Stimulated activated CD8-positive, alpha-beta memory T cell treated with anti-CD3 and anti-CD28 coated beads, Interleukin-12 subunit alpha, Interleukin-12 subunit beta, amount 100 ng/mL, for 24 hours (primary cell): Measurements from ENCODE around the gene TRIM54.
A peak's percentile ranks its signal among the peaks of the same experiment; 100 is the strongest.

Experiments used
- DNase-seq: peaks from one replicate; pipeline ENCODE4 v3.0.0-alpha.2; 2020; ENCODE audit errors: extremely low read depth

TRIM54 gene, protein sequence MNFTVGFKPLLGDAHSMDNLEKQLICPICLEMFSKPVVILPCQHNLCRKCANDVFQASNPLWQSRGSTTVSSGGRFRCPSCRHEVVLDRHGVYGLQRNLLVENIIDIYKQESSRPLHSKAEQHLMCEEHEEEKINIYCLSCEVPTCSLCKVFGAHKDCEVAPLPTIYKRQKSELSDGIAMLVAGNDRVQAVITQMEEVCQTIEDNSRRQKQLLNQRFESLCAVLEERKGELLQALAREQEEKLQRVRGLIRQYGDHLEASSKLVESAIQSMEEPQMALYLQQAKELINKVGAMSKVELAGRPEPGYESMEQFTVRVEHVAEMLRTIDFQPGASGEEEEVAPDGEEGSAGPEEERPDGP

DNA sequence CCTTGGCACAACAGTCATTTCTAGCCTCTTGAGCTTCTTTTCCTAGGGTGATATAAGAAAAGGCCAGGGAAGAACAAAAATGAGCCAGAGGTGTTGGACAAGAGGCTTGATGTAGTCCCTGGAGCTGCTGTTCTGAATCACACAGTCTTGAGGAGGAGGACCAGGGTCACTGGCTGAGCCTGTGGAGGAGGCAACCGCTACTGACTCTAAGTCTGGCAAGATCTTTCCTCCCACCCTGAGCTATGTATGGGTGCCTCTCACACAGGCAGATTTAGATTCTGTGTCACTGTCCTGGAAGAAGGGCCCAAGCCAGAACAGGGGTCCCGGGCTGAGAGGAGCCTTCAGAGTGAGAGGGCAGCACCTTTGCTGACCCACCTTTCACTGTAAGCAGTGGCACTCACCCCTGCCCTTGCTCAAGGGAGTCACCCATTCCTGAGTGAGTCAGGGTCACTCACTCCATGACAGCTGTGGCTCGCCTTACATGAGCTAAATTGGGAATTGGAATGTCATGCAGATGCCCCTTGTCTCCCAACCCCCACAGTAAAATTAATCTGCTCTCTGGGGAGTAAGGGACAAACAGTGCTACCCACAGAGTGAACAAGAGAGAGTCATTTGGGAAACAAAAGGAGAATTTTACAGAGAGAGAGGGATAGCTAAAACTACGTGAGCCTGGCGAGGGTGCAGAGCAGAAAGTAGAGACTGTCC is at the start of gene TRIM54:
Gene TRIM54 (plus strand): TSS at position 575 of the 705 bp plus-strand sequence. CDS start 303 bp downstream, outside the sequence.
- no peak for DNase-seq

DNA sequence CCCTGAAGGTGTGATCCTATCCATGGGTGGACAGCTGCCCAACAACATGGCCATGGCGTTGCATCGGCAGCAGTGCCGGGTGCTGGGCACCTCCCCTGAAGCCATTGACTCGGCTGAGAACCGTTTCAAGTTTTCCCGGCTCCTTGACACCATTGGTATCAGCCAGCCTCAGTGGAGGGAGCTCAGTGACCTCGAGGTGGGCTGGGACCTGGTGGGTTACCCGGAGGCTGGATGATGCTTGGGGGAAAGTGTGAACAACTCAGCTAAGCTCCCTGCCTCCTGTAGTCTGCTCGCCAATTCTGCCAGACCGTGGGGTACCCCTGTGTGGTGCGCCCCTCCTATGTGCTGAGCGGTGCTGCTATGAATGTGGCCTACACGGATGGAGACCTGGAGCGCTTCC is 48.9 kb upstream of the TRIM54 start:
- no peak for DNase-seq

DNA sequence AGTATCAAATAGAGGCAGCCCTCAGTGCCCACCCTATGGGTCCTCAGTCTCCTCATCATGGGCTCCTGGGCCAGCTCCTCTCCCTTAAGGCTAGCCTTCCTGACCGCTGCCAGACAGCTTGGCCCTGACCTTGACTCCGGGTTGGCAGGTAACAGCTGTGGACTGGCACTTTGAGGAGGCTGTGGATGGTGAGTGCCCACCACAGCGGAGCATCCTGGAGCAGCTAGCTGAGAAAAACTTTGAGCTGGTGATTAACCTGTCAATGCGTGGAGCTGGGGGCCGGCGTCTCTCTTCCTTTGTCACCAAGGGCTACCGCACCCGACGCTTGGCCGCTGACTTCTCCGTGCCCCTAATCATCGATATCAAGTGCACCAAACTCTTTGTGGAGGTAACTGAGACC is 46.1 kb upstream of the TRIM54 start:
- no peak for DNase-seq

DNA sequence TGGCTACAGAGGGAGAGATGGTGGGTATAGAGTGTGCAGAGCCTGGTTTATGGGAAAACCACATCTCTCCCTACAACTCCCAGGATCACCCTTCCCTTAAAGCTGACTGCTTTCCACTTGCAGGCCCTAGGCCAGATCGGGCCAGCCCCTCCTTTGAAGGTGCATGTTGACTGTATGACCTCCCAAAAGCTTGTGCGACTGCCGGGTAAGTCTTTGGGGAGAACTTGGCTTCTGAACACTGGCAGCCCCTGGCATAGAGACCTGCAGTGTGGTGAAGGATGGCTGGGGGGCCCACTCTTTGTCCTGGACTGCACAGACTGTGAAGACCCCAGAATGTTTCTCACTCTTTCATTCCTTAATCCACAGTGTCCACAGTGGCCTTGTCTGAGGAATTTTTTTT is 45.6 kb upstream of the TRIM54 start:
- DNase-seq: no peak

DNA sequence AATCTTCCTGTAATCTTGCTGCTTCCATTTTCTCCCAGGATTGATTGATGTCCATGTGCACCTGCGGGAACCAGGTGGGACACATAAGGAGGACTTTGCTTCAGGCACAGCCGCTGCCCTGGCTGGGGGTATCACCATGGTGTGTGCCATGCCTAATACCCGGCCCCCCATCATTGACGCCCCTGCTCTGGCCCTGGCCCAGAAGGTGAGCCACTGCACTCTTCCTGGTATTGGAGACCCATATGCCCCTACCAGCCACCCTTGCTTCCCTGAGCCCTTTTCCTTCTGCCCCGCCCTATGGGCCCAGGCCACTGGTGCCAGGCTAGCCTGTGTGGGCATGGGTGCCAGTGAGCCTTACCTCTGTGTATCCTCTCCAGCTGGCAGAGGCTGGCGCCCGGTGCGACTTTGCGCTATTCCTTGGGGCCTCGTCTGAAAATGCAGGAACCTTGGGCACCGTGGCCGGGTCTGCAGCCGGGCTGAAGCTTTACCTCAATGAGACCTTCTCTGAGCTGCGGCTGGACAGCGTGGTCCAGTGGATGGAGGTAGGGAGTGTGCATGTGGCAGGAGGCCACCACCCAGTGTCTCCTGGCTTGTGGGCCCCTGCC is 44.8 kb upstream of the TRIM54 start:
- no peak for DNase-seq

DNA sequence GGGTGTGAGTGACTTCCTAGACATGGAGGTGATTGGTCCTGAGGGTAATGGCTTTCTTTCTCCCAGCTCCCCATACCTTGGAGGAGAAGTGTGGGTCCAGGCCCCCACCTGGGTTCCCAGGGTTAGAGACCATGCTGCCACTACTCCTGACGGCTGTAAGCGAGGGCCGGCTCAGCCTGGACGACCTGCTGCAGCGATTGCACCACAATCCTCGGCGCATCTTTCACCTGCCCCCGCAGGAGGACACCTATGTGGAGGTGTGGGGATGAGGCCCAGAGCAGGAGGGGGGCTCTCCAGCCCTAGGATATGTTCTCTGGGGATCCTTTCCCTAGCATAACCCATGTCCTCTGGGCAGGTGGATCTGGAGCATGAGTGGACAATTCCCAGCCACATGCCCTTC is 43.3 kb upstream of the TRIM54 start:
- no peak for DNase-seq

DNA sequence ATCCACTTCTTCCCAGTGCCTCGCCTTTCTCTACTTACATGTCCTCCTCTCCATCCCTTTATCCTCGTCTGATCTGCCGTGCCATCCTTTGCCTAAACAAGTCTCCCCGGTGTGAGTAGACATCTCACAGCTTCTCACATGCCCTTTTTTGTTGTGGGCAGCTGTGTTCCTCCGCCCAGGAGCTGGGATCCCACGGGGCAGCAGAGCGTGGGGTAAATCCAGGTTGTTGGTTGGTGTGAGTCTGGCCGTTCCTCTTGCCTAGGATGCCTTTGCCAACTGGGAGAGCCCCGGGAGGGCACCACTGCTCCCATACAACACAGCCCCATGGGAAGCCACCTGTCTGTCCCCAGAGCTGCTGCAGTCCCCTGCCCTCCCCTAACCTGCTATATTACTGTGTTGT is 41.8 kb upstream of the TRIM54 start:
- DNase-seq: no peak

DNA sequence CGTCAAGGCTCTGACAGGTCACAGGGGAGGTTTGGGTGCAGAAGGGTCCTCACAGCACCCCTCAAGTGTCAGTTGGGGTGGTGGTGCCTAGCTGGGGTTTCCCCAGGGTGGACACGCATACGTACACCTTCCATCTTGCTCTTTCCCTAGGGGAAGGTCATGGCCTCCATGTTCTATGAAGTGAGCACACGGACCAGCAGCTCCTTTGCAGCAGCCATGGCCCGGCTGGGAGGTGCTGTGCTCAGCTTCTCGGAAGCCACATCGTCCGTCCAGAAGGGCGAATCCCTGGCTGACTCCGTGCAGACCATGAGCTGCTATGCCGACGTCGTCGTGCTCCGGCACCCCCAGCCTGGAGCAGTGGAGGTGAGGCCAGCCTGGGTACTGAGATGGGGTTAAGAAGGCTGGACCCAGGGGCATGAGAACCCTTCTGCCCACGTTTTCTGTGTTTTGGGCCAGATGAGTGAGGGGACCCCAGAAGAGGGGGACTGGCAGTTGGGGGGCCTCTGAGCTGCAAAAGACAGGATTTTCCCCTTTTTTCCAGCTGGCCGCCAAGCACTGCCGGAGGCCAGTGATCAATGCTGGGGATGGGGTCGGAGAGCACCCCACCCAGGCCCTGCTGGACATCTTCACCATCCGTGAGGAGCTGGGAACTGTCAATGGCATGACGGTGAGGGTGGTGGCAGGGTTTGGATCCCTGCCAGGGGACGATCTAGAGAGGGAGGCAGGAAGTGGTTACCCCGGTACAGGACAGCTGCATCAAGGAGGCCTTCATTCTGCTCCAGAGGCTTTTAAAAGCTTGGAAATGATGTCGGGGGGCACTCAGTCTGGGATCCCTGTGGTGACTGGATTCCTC is 40.2 kb upstream of the TRIM54 start:
- no peak for DNase-seq

DNA sequence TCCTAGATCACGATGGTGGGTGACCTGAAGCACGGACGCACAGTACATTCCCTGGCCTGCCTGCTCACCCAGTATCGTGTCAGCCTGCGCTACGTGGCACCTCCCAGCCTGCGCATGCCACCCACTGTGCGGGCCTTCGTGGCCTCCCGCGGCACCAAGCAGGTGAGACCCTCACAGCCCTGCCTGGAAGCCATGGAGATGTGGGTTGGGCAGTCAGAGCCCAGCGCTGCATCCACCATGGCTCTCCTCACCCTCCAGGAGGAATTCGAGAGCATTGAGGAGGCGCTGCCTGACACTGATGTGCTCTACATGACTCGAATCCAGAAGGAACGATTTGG is 39.6 kb upstream of the TRIM54 start:
- no peak for DNase-seq

DNA sequence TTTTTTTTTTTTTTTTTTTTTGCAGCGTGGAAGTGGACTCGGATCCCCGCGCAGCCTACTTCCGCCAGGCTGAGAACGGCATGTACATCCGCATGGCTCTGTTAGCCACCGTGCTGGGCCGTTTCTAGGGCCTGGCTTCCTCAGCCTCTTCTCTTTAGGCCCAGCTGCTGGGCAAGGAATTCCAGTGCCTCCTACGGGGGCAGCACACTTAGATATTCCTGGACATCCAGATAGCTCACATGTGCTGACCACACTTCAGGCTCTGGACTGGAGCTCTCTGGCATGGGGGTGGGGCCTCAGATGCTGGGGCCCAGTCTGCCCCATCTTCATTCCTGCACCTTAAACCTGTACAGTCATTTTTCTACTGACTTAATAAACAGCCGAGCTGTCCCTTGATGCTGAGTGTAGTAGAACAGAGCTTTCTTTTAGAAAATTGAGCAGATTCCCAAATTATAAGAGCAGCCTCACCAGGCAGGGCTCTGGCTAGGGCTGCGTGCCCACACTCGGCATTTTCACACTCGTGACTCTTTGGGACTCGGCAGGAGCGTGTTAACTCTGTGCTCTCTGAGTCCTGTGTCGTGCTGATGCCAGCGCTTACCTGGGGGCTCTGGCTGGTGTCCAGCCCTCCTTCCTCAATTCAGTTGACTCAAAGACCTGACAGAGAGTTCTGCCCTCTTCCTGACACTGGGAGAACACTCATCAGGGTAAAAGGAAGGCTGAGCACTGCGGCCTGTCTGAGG is 38.7 kb upstream of the TRIM54 start:
- no peak for DNase-seq

DNA sequence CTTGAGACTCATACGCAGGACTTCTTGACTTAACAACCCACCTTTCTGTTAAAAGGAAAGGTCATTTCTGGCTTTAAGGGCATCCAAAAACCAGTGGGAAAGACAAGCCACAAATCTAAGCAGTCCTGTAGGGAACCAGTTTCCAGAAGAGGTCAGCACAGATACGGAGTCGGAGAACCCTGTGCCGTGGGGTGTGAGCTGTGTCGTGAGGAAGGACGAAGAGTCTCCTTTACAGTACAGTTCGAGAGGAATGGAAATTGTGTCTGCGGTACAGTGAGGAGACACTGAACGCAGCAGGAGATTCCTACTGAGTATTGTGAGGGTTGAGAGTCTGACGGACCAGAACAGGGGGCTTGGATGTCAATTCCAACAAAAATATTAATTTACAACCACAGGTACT is 37.1 kb upstream of the TRIM54 start:
- no peak for DNase-seq

DNA sequence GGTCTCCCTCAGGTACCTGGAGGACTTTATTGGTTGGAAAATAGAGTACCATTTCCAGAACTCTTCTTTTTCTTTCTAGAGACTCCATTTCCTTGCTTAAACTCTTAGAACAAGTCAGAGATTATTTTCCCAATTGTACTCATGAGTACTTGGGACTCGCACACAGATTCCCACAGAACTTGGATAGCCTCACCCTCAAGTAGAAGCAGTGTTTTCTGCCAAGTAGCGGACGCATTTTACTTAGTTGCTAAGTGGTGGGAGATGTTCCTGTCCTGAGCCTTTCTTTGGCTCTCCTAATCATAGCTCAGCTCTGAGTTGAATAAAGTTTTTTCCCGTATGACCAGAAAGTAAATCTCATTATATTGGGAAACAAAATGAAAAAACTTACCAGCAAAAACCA is 36.6 kb upstream of the TRIM54 start:
- DNase-seq: no peak

DNA sequence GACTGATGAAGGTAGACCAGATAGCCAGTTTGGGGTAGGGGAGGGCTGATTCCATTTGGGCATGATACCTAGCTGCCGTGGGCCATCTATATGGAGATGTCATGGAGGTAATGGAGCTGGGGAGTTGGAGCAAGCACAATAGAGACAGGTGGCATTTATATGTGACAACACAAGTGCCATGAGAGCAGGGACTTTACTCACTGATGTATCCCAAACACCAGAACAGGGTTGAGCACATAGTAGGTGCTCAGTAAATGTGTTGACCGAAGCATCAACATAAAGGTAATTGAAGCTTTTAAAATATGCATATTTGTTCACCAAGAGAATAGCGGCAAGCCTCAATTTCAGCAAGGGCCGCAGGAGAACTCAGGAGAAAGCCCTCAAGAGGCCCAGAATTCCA is 34.3 kb upstream of the TRIM54 start:
- no peak for DNase-seq

DNA sequence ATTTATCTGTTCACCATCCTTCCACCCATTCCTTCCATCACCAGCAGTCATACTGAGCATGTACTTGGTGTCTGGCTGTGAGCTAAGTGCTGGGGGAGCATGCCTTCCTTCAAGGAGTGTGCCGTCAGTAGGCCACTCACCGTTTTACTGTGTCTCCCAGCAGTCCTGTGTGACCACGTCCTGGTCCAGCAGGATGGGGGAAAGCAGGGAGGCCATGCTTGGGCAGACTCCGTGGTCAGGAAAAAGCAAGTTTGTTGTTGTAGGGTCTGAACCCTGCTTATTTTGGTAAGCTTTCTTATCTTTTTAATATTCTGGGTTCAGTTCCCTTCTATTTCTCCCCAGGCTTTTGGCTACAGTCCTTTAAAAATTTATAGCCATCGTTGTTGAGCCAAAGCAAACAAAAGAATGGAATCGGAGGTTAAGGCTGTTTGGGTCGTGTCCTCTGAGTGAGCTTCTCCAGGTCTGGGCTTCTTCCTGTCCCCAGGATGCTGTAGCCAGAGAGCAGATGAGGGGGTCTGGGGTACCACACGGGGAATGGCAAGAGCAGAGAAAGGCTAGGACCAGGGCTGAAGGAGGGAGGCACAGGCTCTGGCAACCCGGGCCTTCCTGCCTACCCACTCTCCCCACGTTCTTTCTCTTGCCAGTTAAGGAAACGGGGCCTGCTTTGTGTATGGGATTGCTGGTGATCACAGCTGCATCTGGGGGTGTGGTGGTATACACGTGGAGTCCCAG is 32.9 kb upstream of the TRIM54 start:
- DNase-seq: no peak

DNA sequence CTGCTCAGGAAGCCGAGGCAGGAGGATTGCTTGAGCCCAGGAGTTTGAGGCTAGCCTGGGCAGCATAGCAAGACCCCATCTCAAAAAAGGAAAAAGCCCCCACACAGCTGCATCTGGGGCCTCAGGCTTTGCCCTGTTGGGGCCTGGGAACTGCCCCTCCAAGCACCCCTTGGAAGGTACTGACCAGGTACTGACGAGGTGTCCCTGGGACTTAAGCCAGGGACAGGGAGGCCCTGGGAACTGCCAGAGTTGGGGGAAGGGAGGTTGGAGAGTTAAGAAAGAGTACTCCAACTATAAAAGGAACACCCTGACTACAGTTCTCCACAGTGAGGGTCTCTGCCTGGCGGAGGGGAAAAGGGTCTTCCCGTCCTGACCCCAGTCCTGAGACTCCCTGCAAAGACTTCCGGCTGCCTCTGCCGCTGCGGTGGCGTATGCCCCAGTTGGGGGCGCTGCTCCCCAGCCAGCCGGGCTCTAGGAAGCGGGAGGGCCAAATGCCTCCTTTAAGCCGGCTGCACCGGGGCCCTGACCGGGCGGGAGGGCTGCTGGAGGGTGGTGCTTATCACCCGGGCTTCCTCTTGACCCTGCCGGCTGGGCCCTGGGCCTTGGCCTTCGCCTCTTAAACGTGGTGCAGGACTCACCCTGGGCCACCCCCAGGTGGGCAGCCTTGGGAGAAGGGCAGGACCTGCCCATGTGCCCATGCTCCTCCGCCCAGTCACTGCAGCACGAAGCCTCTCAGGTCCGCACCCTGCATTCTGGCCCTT is 32.2 kb upstream of the TRIM54 start:
- DNase-seq: peak; percentile 24

DNA sequence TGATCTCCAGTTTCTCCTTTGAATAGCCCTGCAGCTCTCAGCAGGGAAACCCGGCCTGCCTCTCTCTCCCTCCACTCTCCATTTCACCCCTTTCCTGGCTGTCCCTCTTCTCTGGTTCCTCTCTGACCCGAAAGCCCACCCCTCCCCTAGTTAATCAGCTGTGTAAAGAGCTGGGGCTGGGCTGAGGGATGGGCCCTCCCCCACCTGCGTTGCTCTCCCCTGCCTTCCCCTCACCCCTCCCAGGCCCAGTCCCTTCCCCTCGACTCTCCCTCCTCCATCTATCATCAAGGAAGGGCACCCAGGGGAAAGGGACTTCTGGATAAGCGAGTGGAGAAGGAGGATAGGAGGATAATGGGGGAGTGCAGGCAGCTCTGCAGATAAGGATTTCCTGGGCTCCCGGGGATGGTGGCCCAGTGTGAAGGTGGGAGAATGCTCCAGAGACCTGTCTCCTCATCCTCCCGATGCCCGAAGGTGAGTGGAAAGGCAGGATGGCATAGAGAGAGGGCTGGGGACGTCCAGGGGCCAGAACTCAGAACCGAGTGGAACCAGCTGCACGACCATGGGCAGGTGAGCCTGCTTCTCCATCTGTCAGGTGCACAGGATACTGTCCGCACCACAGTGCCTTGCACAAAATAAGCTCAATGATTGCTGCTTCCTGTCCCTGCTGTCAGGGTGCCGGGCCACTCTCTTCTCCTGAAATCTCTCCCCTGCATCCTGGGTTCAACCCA is 31.4 kb upstream of the TRIM54 start:
- no peak for DNase-seq

DNA sequence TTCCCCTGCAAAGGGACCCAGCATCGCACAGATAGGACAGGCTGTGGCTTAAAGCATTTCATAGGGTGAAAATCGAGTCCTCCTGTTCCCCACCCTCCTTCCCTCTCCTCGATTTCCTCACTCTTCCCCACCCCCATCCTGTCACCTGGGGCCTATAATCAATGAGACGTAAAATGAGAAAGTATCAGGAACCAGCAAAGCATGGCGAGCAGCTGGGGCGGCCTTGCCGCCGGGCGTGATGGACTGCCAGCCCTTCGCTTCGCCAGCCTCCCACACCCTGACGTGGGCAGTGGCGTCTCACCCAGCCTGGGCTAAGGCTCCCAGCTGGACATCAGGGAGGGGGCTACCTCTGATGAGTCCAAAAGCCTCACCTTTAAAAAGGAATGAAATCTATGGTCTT is 30.5 kb upstream of the TRIM54 start:
- DNase-seq: no peak

DNA sequence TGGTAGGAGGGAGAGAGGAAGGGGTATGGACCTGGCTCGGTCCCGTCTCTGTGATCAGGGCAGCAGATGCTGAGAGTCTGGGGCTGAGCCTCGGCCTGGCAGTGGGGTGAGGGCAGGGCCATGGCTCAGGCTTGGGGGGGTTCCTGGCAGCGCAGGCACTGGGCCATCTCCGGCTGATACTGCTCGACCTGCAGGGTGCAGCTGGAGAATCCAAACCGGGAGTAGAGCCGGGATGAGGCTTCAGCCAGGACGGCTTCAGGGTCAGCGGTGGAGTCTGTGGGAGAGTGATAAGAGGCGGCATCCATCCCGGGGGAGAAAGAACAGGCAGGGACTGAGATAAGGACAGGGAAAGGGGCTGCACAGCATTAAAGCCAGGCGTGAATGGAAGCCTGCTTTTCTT is 27.0 kb upstream of the TRIM54 start:
- no peak for DNase-seq

DNA sequence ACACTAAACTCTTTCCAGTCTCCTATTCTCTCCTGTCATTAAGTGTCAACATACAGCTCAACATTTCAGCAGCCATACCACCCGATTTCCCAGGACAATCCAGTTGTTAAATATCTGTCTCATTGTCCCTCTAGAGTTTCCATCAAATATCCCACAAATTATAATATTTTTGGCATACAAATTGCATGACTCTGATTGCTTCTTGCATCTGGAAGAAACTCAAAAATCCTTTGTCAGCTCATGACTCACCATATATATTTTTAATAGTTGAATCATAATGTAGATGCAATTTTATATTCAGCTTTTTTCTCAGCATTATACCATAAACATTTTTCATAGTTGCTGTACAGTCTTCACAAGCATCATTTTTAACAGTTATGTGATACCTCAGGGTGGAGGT is 26.6 kb upstream of the TRIM54 start:
- DNase-seq: no peak
